GM19043 (cell line): ENCODE data around the gene PGLYRP4.
"Not testable (repeated sequence)": the region's sequence is repeated elsewhere in the genome, so short reads cannot be mapped to it uniquely, and the experiment has no call there.

Experiments used
- ATAC-seq: cut with Tn5 transposase; IDR thresholded peaks from one replicate; pipeline ENCODE4 v1.9.1; 2021; ENCODE audit warnings: low read depth; ENCODE audit not compliant: unreplicated experiment

Gene PGLYRP4

GRCh38 chr1:153357076-153357852, 8.6 kb upstream of the PGLYRP4 start:
- no peak for ATAC-seq

GRCh38 chr1:153356392-153357075, 7.9 kb upstream of the PGLYRP4 start:
- no peak for ATAC-seq

GRCh38 chr1:153355445-153356071, 6.9 kb upstream of the PGLYRP4 start:
- no peak for ATAC-seq

- ATAC-seq, result no peak
Measured at GRCh38 chr1:153354515-153355193, 6.0 kb upstream of the PGLYRP4 start.

GRCh38 chr1:153353226-153353947, 4.7 kb upstream of the PGLYRP4 start:
- no peak for ATAC-seq

GRCh38 chr1:153352523-153352922, 3.9 kb upstream of the PGLYRP4 start:
- peak; percentile 63 for ATAC-seq

- no peak for ATAC-seq
Measured at GRCh38 chr1:153350321-153350957, 1.8 kb upstream of the PGLYRP4 start.

GRCh38 chr1:153349363-153350320, 1.0 kb upstream of the PGLYRP4 start:
- ATAC-seq, result no peak

- no peak for ATAC-seq
Measured at GRCh38 chr1:153347856-153348255, 785 bp downstream of the PGLYRP4 start.

GRCh38 chr1:153347049-153347448, 1.6 kb downstream of the PGLYRP4 start:
- not testable (repeated sequence) for ATAC-seq

- no peak for ATAC-seq
Measured at GRCh38 chr1:153346077-153346723, 2.4 kb downstream of the PGLYRP4 start.

GRCh38 chr1:153345187-153346076, 3.2 kb downstream of the PGLYRP4 start:
- ATAC-seq, result no peak

- ATAC-seq, result no peak
Measured at GRCh38 chr1:153344718-153345025, 4.0 kb downstream of the PGLYRP4 start.

GRCh38 chr1:153343811-153344717, 4.6 kb downstream of the PGLYRP4 start:
- no peak for ATAC-seq

GRCh38 chr1:153343040-153343681, 5.5 kb downstream of the PGLYRP4 start:
- no peak for ATAC-seq

GRCh38 chr1:153342178-153342577, 6.5 kb downstream of the PGLYRP4 start:
- ATAC-seq, result no peak
